Fibroblast of upper back skin (primary cell): ENCODE results near the gene DCD.

Source experiments
- DNase-seq: peaks from one replicate; pipeline ENCODE4 v3.0.0-alpha.2; 2013

Gene DCD

DNA sequence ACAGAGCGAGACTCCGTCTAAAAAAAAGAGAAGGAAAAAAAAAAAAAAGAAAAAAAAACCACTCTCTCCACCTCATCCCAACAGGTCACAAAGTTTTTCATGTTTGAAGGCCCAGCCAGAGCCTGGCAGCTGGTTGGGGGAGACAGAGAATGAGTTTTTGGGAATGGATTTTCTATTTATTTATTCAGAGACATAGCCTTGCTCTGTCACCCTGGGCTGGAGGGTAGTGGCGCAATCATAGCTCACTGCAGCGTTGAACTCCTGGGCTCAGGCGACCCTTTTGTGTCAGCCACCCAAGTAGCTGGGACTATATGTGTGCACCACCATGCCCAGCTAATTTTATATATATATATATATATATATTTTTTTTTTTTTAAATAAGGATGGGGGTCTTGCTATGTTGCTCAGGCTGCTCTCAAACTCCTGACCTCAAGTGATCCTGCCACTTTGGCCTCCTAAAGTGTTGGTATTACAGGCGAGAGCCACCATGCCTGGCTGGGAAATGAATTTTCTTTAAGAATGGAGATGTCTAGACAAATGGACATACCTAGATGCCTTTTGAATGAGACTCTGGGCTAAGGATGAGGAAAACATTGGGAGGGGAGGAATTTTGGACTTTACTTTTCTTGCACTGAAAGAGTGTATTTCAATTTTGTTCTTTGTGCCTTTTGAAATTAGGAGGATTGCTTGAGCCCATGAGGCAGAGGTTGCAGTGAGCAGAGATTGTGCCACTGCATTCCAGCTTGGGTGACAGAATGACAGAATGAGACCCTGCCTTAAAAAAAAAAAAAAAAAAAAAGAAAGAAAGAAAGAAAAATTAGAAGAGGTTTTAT lies 42.8 kb downstream of the DCD start:
- DNase-seq = no peak

DNA sequence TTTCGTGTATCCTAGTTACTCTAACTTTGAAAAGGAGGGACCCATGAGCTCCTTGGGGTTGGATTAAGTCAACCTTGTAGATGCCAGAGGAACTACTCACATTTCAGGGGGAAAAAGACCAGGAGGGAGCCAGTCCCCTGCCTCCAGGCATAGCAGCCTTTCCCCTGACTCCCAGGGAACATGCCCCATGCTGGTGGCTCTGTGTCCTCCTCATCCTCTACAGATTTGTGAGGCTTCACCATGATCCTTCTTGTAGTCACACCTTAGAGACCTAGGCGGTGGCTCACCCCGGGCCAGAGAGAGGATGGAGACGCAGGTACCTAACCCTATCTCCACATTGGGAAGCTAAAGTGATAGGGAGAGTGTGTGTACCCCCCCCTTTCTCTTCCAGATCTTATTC lies 43.7 kb downstream of the DCD start:
- no peak for DNase-seq

DNA sequence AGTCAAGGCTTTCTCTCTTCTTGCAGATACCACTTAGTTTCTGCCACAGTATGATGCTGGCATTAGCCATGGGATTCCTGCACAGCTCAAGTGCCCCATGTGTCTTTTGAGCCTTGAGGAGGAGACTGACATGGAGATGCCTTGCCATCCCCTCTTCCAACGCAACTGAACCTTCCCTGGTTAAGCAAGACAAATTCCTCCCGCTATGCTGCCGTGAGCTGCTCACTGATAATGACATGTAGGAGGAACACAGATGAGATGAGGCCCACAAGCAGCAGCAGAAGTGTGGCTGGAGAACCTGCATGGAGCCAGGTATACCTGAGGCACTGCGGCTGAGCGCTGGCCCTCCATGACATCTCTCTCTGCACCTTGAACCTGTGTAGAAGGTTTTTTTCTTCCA lies 44.3 kb downstream of the DCD start:
- DNase-seq = no peak

DNA sequence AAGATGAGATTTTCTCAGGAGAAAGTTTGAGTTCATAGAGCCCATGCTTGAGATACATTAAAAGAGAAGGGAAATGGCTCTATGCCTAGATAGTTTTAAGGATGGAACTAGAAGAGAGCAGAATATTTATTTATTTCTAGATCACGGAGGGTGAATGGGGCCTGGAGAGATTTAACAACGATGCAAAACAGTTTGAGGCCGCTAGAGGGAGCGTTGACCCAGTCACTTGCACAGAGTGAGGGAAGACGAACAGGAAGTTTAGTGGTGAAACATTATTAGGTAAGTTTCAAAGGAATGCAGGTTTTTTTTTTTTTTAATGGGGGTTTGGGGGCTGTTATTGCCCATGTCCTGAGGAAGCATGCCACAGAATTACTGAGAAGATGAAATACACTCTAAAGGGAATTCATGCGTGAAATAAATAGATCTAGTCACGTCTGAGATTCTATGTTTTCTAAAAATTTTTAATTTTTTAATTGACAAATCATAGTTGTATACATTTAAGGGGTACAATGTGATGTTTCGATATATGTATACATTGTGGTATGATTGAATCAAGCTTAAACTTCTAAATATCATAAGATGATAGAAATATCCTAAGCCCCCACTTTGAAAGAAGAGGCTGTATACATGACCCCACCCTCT lies 44.9 kb downstream of the DCD start:
- DNase-seq = peak; percentile 73

DNA sequence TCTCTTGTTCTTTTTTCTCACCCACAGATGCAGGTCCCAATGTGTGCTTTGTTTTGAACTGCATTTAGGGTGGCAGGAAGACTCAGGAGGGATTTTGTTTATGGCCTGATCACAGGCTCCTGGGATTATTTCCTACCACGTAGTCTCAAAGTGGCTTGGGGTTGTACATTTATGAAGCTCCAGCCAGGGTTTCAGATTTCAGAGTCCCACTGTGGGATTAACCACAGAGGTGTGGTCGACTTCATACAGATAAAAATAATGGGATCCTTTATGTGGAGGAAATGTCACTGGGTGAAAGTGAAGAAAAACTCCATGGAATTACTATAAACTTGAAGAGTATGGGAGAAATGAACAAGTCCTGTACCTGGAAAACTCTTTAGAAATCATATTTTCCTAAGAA lies 45.5 kb downstream of the DCD start:
- no peak for DNase-seq

DNA sequence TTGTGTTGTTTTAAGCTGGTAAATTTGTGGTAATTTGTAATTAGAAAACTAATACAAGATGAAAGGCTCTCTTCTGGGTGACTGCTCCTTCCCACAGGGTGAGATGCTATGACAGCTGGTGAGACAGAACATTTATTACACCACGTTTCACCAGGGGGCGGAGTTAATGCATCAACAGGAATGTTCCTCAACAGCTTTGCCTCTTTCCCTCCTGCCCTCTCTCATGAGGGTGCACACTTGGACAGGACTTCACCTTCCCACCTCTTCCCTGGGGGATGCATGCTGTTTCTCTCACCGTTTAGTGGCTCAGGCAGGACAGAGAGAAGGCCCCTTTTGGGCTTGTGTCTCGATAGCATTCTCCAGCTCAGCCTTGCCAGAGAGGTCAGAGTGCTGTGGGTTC lies 46.3 kb downstream of the DCD start:
- peak; percentile 42 for DNase-seq

DNA sequence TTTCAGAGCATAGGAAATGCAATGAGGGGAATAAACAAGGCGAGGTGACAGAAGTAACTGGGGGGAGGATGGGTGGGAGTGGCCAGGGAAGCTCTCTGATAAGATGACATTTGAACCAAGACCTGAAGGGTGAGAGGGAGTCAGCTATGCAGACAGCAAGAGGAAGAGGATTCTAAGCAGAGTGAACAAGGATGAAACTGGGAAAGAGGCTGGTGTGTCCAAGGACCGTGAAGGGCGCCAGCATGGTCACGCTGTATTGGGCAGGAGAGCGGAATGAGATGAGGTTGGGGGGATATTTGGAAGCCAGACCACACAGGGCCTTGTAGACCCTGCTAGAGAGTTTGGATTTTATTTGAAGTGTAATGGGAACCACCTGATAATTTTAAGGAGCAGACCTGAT lies 49.2 kb downstream of the DCD start:
- DNase-seq = no peak

DNA sequence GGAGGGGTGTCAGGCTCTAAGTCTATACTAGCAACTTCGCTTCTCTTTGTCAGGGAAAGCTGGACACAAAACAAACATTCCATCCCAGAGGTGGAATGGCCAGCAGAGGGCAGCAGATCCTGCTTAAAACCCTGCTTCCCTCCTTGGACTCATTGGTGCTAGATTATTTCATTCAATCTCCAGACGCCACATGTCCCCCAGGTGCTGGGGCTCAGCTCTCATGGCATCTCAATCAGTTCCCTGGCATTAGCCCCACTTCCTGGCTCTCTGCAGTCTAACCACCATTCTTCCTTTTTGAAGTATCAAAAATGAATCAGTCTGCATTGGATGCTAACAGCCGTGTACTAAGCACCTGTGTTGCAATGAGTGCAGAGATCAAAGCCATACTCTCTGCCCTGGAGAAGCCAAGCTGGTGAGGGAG lies 51.6 kb downstream of the DCD start:
- peak; percentile 57 for DNase-seq

DNA sequence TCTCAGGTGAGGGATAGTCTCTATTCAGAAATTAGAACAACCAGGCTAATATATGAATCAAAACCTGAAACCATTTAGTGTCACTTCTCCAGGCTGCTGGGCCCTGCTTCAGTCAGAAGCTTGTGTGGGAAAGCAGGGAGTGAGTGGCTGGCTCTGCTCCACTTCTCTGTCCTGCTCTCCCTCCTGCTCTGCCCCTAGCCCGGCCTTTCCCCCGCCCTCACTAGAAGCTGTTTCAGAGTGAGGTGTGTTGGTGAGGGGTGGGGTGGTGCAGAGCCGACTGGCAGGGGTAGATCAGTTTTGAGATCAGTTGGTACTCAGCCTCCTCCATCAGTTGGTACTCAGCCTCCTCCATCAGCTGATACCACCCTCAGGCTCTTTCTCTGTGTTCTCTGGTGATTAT lies 52.7 kb downstream of the DCD start:
- no peak for DNase-seq
